Uterus (tissue), 2 donors: ENCODE data around the gene ROCK1.

Experiments used
- CTCF ChIP-seq, 4 experiments: fragments of 200-600 bp in 2 of 4; fragments of 450-650 bp in 2 of 4; sonication (generic) in 2 of 4; IDR thresholded peaks; one replicate each; pipeline ENCODE4 v1.5.1; 2016 to 2019; ENCODE audit warnings: antibody characterized with exemption in 4 of 4, mild to moderate bottlenecking in 2 of 4, moderate library complexity in 1 of 4
- POLR2A ChIP-seq, 2 donors: fragments of 450-650 bp; IDR thresholded peaks; one replicate each; pipeline ENCODE4 v1.6.1; 2016; ENCODE audit warnings: antibody characterized with exemption in 2 of 2, mild to moderate bottlenecking in 1 of 2, moderate library complexity in 1 of 2

GRCh38 chr18:21155443-21155842 is 43.8 kb upstream of the ROCK1 start:
- TF ChIP-seq CTCF (IDR thresholded peaks at IDR 0.05) (no peak), POLR2A (IDR thresholded peaks at IDR 0.05) (no peak)
